ENCODE data around the gene RAB1B. TPM values are rescaled to one million over a fixed set of nuclear protein-coding genes. Genes with fewer than 3 reads are reported as not detected.
A peak's percentile ranks its signal among the peaks of the same experiment; 100 is the strongest.

The RAB1B gene
- polyA plus RNA-seq, 4 donors, result 125 to 205 (median 179) TPM

DNA sequence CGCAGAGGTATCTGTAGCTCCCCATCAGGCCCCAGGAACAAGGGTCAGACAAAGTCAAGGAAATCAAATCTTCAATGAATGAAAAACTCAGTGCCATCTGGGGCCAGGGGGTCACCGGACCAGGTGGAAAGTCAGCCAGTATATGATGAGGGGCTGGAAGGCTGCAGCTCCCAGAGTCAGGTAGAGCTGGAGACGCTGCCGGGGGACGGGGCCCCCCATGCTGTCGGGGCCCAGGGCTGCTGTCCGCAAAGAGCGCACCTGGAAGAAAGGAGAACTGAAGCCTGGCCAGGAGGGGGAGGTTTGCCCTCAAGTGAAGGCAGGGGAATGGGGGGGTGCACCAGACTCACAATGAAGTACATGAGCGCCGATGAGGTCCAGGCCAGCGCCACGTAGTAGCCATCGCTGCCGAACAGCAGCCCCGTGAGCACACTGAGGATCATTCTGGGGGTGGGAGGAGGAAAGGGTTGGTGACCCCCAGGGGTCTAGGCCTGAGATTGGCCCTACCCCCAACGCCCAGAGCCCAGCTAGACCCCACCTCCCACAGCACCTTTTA is 16.2 kb downstream of the RAB1B start:
- H3K4me1 ChIP-seq (ENCODE audit: control insufficient read depth in 3 of 3, insufficient read depth in 2 of 3, low read depth in 1 of 3, low read length in 2 of 3), result peaks cover 0 to 26% (median 0%) of the 10 kb centered on the region in 3 donors
- DNase-seq, result no peak
- WGBS, 3 donors, result 94 to 95% (median 95%) methylated on average over 15 to 16 of the region's 16 CpGs

DNA sequence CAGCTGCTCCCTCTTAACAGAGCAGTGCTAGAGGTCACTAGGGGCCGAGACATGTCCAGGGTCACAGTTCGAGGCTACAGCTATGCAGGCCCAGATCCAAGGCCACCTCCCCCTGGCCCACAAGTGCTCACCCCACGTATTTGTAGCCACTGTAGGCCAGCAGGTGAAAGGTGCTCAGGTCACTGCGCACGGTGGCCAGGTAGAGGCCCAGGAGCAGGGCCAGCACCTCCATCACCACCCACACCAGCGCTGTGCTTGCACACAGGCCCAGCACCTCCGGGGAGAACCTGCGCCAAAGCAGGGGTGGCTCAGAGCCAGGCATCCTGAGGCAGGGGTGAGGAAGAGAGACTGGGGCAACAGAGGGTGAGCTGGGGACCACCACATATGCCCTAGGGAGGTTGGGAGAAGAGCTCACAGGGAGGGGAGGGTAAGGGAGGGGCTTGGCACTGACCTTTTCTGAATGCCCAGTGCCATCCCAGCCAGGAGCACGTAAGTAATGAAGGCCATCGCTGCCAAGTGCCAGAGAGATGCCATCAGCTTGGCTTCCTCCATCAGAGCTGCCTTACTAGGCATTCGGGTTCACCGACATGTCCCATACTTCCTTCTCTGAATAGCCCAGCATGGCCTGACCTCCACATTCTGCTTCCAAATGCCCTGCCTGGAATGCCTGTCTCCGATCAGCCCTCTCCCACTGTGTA is 17.0 kb downstream of the RAB1B start:
- Histone ChIP-seq H3K27ac (ENCODE audit: low read depth in 1 of 3, low read length in 2 of 3) (no peak overlapping the region), H3K36me3 (ENCODE audit: control insufficient read depth in 3 of 3, insufficient read depth in 2 of 3, low read depth in 1 of 3, low read length in 3 of 3) (peaks cover 0 to 55% (median 0%) of the 10 kb centered on the region in 3 donors), H3K4me3 (ENCODE audit: low read depth in 1 of 3, low read length in 3 of 3) (no peak overlapping the region), H3K4me1 (ENCODE audit: control insufficient read depth in 3 of 3, insufficient read depth in 2 of 3, low read depth in 1 of 3, low read length in 2 of 3) (peaks cover 5 to 34% (median 5%) of the 10 kb centered on the region in 3 donors), H3K27me3 (ENCODE audit: control insufficient read depth in 3 of 3, insufficient read depth in 3 of 3, low read length in 3 of 3) (no peaks in the 10 kb centered on the region), H3K9me3 (ENCODE audit: control insufficient read depth in 2 of 2, insufficient read depth in 1 of 2, low read depth in 1 of 2, low read length in 1 of 2) (no peaks in the 10 kb centered on the region)
- no peak for FAIRE-seq
- 90 to 93% (median 90%) methylated on average over 13 of the region's 13 CpGs for WGBS, 3 donors
- DNase-seq, result no peak

More for the DNA sequence above, 16.2 kb downstream of the RAB1B start:
- Histone ChIP-seq H3K9me3 (ENCODE audit: control insufficient read depth in 2 of 2, insufficient read depth in 1 of 2, low read depth in 1 of 2, low read length in 1 of 2) (no peaks in the 10 kb centered on the region), H3K27me3 (ENCODE audit: control insufficient read depth in 3 of 3, insufficient read depth in 3 of 3, low read length in 3 of 3) (peaks cover 0 to 3% (median 0%) of the 10 kb centered on the region in 3 donors), H3K27ac (ENCODE audit: low read depth in 1 of 3, low read length in 2 of 3) (no peak overlapping the region), H3K36me3 (ENCODE audit: control insufficient read depth in 3 of 3, insufficient read depth in 2 of 3, low read depth in 1 of 3, low read length in 3 of 3) (peaks cover 0 to 55% (median 0%) of the 10 kb centered on the region in 3 donors), H3K4me3 (ENCODE audit: low read depth in 1 of 3, low read length in 3 of 3) (no peak overlapping the region)
- FAIRE-seq, result no peak

DNA sequence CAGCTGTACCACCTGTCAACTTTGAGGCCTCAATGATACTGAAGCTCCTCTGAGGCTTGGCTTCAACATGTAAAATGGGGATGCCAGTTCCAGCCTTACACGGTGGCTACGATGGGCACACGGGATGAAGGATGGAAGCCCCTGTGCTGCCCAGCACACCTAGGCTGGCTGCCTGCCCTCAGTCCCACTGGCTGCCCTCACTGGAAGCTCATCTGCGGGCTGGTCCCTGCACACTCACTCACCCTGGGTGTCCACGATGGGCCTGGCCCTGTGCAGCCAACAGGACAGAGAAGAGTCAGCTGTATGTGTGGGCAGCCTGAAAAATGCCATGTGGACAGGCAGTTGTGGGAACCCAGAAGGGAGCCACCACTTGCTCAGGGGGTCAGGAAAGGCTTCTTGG is 18.3 kb downstream of the RAB1B start:
- Histone ChIP-seq H3K27ac (ENCODE audit: low read depth in 1 of 3, low read length in 2 of 3) (no peak overlapping the region), H3K27me3 (ENCODE audit: control insufficient read depth in 3 of 3, insufficient read depth in 3 of 3, low read length in 3 of 3) (peaks cover 0 to 9% (median 0%) of the 10 kb centered on the region in 3 donors), H3K36me3 (ENCODE audit: control insufficient read depth in 3 of 3, insufficient read depth in 2 of 3, low read depth in 1 of 3, low read length in 3 of 3) (peaks cover 0 to 55% (median 0%) of the 10 kb centered on the region in 3 donors), H3K4me1 (ENCODE audit: control insufficient read depth in 3 of 3, insufficient read depth in 2 of 3, low read depth in 1 of 3, low read length in 2 of 3) (peaks cover 5 to 40% (median 6%) of the 10 kb centered on the region in 3 donors), H3K9me3 (ENCODE audit: control insufficient read depth in 2 of 2, insufficient read depth in 1 of 2, low read depth in 1 of 2, low read length in 1 of 2) (no peaks in the 10 kb centered on the region), H3K4me3 (ENCODE audit: low read depth in 1 of 3, low read length in 3 of 3) (no peak overlapping the region)
- DNase-seq (no peak), FAIRE-seq (no peak)
- 86 to 90% (median 89%) methylated on average over 5 of the region's 5 CpGs for WGBS, 3 donors

DNA sequence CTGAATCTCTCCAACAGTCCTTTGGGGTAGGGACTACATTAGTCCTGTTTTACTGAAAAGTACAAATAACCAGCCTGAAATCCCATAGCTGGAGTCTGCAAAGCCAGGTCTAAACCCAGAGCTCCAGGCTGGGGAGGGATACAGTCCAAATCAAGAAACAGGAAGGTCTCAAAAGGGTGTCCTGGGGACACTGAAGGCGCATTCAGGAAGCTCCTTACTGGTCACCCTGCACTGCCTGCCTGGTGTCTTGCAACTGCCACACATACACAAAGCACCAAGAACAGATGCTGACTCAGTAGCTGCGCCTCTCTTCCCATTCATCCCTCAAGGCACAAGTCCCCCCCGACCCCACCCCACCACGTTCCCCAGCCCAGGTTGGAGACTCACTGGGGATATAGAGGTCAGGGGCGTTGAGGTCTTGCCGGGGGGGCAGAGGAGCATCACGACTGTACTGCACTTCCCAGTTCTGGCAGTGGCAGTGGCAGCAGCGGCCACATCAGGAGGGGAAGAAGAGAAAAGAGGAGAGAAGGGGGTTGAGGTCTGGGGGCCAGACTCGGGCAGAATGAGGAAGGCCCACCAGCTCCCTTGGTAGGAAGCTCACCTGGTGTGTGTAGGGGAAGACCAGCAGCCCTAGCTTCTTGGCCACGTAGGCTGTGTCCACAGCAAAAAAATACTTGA is 18.9 kb downstream of the RAB1B start:
- H3K36me3 ChIP-seq (ENCODE audit: control insufficient read depth in 3 of 3, insufficient read depth in 2 of 3, low read depth in 1 of 3, low read length in 3 of 3), result peaks cover 0 to 55% (median 0%) of the 10 kb centered on the region in 3 donors
- H3K27ac ChIP-seq (ENCODE audit: low read depth in 1 of 3, low read length in 2 of 3), result peak overlapping the region in 1 of 3 donors; percentile 86
- no peaks in the 10 kb centered on the region for H3K9me3 ChIP-seq (ENCODE audit: control insufficient read depth in 2 of 2, insufficient read depth in 1 of 2, low read depth in 1 of 2, low read length in 1 of 2)
- H3K4me1 ChIP-seq (ENCODE audit: control insufficient read depth in 3 of 3, insufficient read depth in 2 of 3, low read depth in 1 of 3, low read length in 2 of 3), result peaks cover 5 to 40% (median 8%) of the 10 kb centered on the region in 3 donors
- peaks cover 0 to 15% (median 0%) of the 10 kb centered on the region in 3 donors for H3K27me3 ChIP-seq (ENCODE audit: control insufficient read depth in 3 of 3, insufficient read depth in 3 of 3, low read length in 3 of 3)
- no peak for DNase-seq
- WGBS, 3 donors, result 73 to 86% (median 80%) methylated on average over 10 of the region's 10 CpGs
- H3K4me3 ChIP-seq (ENCODE audit: low read depth in 1 of 3, low read length in 3 of 3), result peak overlapping the region in 1 of 3 donors; percentile 82
- FAIRE-seq, result no peak

DNA sequence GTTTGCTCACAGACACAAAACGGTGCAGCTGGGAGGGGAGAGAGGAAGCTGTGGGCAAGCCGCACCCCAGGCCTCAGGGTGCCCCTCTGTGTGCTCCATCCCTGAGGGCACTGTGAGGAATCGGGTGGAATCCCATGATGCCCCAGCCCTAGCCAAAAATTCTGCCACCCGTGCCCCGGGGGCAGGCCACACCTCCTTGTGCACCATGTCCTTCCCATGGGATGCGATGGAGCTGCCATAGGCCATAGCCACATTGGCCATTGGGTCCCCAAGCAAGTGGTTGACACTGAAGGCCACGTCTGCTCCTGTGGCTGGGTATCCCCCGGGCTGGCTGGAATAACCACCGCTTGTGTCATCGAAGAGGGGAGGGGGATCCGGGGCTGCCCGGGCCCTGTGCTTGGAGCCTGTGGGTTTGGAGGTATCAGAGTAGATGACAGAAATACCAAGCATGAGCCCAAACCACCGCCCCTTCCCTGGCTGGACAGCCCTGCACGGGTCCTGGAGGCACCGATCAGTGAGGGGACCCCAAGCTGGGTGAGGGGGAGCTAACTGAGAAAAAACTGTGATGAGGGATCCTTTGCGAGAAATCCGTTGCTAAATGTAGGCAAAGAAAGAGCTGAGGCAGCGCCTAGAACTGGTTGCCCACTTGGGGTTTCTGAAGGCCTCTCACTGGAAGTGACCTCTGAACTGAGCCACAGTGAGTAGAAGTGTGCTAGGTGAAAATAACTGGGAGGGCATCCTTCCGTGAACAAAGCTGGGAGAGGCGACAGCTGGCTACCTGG is 19.6 kb downstream of the RAB1B start:
- Histone ChIP-seq H3K27me3 (ENCODE audit: control insufficient read depth in 3 of 3, insufficient read depth in 3 of 3, low read length in 3 of 3) (peaks cover 0 to 22% (median 5%) of the 10 kb centered on the region in 3 donors), H3K4me3 (ENCODE audit: low read depth in 1 of 3, low read length in 3 of 3) (peak overlapping the region; percentile 72 to 82 (median 74)), H3K27ac (ENCODE audit: low read depth in 1 of 3, low read length in 2 of 3) (peak overlapping the region; percentile 86 to 97 (median 97)), H3K4me1 (ENCODE audit: control insufficient read depth in 3 of 3, insufficient read depth in 2 of 3, low read depth in 1 of 3, low read length in 2 of 3) (peaks cover 5 to 36% (median 8%) of the 10 kb centered on the region in 3 donors), H3K36me3 (ENCODE audit: control insufficient read depth in 3 of 3, insufficient read depth in 2 of 3, low read depth in 1 of 3, low read length in 3 of 3) (peaks cover 0 to 49% (median 0%) of the 10 kb centered on the region in 3 donors), H3K9me3 (ENCODE audit: control insufficient read depth in 2 of 2, insufficient read depth in 1 of 2, low read depth in 1 of 2, low read length in 1 of 2) (no peaks in the 10 kb centered on the region)
- WGBS, 3 donors, result 41 to 47% (median 47%) methylated on average over 18 to 20 of the region's 20 CpGs
- DNase-seq (no peak), FAIRE-seq (no peak)

DNA sequence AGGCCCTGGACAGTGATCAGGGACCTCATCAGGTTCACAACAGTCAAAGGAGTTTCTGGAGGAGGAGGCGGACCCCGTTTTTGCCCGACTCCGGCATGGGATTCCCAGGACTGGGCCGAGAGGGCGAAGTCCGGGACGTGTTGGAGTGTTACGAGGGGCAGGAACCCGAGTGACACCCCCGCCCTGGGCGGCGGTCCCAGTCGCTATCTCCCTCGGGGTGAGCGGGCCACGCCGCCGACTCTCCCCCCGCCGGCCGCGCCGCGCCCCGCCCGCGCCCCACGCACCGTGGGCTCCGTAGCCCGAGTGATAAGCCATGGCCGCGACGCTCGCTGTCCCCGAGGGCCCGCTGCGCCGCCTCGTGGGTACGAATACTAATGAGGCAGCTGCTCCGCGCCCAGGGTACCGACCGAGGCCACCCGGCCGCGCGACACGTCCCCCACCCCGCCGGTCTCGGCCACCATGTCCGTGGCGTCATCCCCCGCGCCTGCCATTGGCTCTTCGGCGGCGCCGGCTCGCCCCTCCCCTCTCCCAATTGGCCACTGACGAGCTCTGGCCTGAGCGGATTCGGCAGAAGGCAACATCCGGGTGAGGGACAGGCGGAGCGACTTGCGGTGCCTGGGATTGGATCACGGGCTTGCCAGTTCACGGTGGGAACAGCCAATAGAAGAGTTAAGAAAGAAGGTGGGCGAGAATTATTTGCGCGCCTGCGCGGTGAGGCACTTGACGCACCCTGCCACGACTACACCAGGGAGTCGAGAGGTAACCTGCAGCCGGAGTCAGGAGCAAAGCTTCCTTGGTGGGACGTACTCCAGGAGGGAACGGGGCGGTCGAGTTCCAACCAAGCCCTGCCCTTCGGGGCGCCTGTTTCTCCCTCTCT is 20.5 kb downstream of the RAB1B start, which contains the start of gene YIF1A:
Gene YIF1A, minus strand, starts transcription at position 473 of the 877 bp plus-strand sequence. Its CDS starts 158 bp downstream, at position 315.
- FAIRE-seq (peak; percentile 67), DNase-seq (peak; percentile 99 to 100)
- Histone ChIP-seq H3K9me3 (ENCODE audit: control insufficient read depth in 2 of 2, insufficient read depth in 1 of 2, low read depth in 1 of 2, low read length in 1 of 2) (no peaks in the 10 kb centered on the region), H3K4me1 (ENCODE audit: control insufficient read depth in 3 of 3, insufficient read depth in 2 of 3, low read depth in 1 of 3, low read length in 2 of 3) (peaks cover 5 to 36% (median 8%) of the 10 kb centered on the region in 3 donors), H3K36me3 (ENCODE audit: control insufficient read depth in 3 of 3, insufficient read depth in 2 of 3, low read depth in 1 of 3, low read length in 3 of 3) (peaks cover 0 to 41% (median 0%) of the 10 kb centered on the region in 3 donors), H3K27me3 (ENCODE audit: control insufficient read depth in 3 of 3, insufficient read depth in 3 of 3, low read length in 3 of 3) (peaks cover 0 to 28% (median 5%) of the 10 kb centered on the region in 3 donors), H3K27ac (ENCODE audit: low read depth in 1 of 3, low read length in 2 of 3) (peak within 1 kb of the TSS; percentile 97 to 99 (median 97)), H3K4me3 (ENCODE audit: low read depth in 1 of 3, low read length in 3 of 3) (peak within 1 kb of the TSS; percentile 72 to 82 (median 74))
- WGBS, 3 donors, result 0 to 1% (median 1%) methylated on average over 51 to 87 of the region's 87 CpGs

DNA sequence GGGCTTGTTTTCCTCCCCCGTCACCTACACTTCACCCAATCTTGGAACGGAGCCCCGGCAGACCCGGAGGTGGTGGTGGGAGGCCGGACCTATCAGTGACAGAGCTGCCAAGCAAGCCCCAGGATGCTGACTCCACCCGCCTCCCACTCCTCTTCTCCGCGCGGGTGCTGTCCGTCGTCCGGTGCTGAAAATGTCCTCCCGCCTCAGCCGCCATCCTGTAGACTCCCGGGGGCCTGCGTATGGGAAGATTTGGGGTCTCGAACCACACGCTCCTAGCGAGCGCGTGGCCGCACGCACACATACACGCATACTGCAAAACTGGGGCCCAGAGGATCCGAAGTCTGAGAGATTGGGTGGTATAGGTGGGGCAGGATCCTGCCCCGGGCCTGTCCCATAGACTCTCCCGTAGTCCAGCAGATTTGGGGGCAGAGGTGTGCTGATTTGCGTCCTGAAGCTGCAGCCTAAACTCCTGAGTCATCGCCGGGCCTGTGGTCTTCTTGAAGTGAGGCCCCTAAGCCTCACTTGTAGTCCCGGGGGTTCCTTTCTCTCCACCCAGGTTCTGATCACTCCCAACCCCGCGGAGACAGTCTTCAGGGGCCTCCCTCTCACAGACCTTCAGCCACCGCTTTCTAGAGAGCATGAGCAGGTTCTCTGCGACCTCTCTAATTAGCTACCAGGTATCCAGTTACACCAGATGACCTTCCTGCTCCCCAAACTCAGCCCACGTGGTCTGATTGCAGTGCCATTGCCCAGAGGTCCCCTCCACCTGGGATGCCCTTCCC is 21.3 kb downstream of the RAB1B start:
- peak overlapping the region; percentile 96 to 99 (median 97) for H3K27ac ChIP-seq (ENCODE audit: low read depth in 1 of 3, low read length in 2 of 3)
- H3K4me1 ChIP-seq (ENCODE audit: control insufficient read depth in 3 of 3, insufficient read depth in 2 of 3, low read depth in 1 of 3, low read length in 2 of 3), result peaks cover 5 to 36% (median 8%) of the 10 kb centered on the region in 3 donors
- peaks cover 0 to 33% (median 0%) of the 10 kb centered on the region in 3 donors for H3K36me3 ChIP-seq (ENCODE audit: control insufficient read depth in 3 of 3, insufficient read depth in 2 of 3, low read depth in 1 of 3, low read length in 3 of 3)
- H3K27me3 ChIP-seq (ENCODE audit: control insufficient read depth in 3 of 3, insufficient read depth in 3 of 3, low read length in 3 of 3), result peaks cover 0 to 29% (median 5%) of the 10 kb centered on the region in 3 donors
- no peaks in the 10 kb centered on the region for H3K9me3 ChIP-seq (ENCODE audit: control insufficient read depth in 2 of 2, insufficient read depth in 1 of 2, low read depth in 1 of 2, low read length in 1 of 2)
- H3K4me3 ChIP-seq (ENCODE audit: low read depth in 1 of 3, low read length in 3 of 3), result peak overlapping the region; percentile 40 to 82 (median 62)
- no peak for FAIRE-seq
- 7 to 10% (median 9%) methylated on average over 34 to 36 of the region's 36 CpGs for WGBS, 3 donors
- DNase-seq, result peak in 1 of 2 donors; percentile 87
